GM13976 (cell line): ENCODE results near the gene FBLN2.

Experiments
- DNase-seq: peaks from one replicate; pipeline ENCODE4 v3.0.0; 2012; ENCODE audit warnings: low spot score
- CTCF ChIP-seq: IDR thresholded peaks from 2 replicates; pipeline ENCODE4 v1.5.1; 2012; ENCODE audit warnings: borderline replicate concordance, mild to moderate bottlenecking; ENCODE audit not compliant: insufficient read depth; ENCODE audit errors: extremely low read depth, missing control alignments, control extremely low read depth
- in situ Hi-C: fragments of 300-500 bp; cut with MboI; formaldehyde crosslinking; loops from one replicate; pipeline ENCODE4 v1.12.0; 2022; ENCODE audit warnings: low sequenced_read_pairs, mixed read lengths, inconsistent platforms; ENCODE audit not compliant: unreplicated experiment

FBLN2 gene

DNA sequence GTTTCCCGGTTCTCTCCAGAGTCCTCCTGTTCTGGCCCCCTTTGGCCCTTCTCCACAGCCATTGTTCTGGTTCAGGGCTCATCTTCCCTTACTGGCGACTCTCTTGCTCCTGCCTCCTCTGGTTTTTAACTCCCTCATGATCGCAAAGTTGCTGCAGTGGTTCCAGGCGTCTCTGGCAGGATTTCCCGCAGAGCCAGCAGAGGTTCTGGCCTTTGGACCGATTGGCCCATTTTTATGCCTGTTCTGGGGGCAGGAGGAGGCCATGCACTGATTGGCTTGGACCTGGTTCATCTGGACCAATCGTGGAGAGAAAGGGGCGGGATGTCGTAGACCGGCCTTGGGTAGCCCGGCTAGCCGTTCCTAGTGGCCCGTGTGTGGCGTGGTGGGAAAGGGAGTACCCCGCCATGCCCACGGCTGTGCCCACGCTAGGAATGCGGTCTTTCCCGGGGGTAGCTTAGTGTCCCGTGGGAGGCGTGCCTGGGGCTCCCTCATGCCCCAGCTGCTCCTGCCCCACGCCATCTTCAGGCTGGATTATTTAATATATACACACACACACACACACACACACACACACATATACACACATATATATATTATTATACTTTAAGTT, 113.4 kb downstream of the FBLN2 start:
- TF ChIP-seq CTCF: no peak
- in situ Hi-C loops: no loop called here
- DNase-seq: no peak

DNA sequence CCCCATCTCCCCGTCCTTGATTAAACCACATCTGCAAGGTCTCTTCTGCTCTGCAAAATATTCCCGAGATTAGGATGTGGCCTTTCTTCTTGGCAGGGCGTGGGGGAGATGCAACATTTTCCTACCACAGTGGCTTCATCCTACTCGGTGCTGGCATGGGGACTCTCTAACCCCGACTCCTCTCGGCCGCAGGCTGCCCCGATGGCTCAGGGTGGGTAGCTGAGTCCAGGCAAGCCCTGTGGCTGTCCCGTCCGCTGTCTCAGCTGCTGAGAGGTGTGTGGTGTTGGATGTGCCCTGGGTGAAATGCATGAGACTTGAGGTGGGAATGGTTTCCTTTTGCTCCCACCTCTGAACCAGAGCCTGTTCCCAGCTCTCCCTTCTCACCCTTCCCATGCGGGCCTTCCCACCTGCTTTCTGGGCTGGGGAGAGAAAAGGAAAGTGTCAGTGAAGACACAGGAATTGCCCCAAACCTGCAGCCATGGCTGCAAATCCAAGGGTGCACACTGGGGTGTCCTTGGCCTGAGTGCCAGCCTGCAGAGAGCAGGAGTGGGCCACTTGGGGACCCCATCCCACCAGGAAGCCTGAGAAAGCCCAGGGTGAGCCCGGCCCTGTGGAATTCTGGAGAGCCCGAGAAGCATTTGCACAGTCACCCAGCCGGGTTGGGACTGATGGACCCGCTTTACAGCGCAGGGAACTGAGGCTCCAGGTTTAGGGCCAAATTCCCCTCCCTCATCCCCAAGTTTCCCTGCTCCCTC, 115.0 kb downstream of the FBLN2 start:
- no peak for TF ChIP-seq CTCF
- no peak for DNase-seq
- in situ Hi-C loops: no loop called here

DNA sequence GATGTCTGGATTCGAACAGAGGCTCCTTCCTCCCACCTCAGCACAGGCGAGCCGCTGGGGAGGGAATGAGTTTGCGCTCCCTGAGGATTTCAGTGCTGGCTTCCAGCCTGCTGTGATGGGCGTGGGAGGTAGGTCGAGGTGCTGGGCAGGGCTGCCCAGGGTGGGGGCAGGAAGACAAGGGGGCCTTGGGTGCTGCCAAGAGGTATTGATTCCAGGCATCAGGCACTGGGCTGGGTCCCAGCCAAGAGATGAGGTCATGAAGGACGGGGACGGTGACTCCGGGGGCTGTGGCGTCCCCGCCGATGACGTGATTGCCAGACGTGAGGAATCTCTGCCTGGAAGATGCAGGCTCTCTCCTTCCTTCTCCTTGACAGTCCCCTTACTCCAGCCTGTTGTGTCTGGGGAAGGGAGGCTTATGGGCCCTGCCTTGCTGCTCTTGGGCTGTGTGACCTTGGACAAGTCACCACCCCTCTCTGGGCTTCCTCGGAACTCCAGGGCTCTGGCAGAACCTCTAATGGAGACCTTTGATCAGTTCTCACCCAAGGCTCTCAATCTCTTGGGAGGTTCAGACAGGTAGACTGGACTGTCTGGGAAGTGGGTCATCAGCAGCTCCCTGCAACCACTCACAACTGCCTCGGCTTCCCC, 116.8 kb downstream of the FBLN2 start:
- no peak for DNase-seq
- no peak for TF ChIP-seq CTCF
- in situ Hi-C loops: no loop called here

DNA sequence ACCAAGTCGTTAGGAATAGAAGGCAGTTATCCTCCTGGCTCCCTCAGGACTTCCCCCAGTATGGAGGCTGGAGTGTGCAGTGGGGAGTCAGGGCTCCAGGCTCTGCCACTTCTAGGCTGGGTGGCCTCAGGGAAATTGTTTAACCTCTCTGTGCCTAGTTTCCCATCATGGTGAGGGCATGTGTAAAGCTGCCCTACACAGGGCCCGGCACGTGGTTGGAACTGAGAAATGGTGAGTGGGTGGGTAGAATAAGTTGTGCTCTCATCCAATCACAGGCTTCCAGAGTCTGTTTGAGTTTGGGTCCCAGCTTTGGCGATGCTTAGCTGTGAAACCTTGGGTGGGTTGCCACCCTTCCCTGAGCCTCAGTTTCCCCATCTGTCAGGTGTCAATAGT, 117.3 kb downstream of the FBLN2 start:
- no peak for TF ChIP-seq CTCF
- in situ Hi-C loops: no loop called here
- no peak for DNase-seq

DNA sequence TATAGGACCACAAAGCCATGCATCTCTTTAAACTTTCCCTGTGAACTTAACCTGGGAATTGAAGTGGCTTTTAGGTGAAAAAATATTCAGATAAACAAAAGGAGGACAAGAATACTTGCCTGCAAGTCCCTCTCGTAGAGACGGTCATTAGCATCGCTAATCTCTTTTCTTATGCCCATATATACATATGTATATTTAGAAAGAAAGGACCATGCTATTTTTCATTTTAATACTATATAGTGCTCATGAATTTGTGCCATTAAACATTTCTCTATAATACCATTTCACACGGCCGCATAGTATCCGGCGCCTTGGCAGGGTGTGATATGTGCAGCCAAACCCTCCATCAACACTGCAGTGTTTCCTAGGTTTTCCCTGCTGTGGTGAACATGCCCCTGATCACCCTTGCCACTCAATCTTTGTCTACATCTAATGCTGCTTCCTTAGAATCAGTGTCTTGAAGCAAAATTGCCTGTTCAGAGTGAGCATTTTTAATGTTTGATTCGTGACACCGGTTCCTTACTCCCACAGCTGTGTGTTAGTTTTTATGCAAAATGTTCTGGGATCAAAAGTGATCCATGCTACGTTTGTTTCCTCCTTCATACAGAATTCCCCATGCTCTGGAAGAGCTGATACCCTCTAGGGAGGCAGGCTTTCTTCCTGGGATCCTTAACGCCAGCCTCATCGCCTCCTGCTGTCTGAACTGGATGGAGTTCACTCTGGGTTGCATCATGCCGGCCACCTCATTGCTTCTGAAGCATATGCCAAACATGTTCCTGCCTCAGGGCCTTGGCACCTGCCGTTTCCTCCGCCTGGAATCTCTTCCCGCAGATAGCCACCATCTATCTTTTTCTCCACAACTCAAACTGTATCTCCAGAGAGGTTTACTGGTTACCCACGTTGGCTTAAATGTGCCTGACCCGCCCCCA, 118.1 kb downstream of the FBLN2 start:
- no peak for TF ChIP-seq CTCF
- no peak for DNase-seq
- in situ Hi-C loops: no loop called here

- no peak for DNase-seq
- no peak for TF ChIP-seq CTCF
- in situ Hi-C loops: no loop called here
Observed at GRCh38 chr3:13668136-13668535, 119.2 kb downstream of the FBLN2 start.
